SHP77 (cell line): ENCODE results near the gene RBP2.
"Not testable (repeated sequence)": the region's sequence is repeated elsewhere in the genome, so short reads cannot be mapped to it uniquely, and the experiment has no call there.

ENCODE experiments used
- DNase-seq, 2 experiments: peaks; one replicate each; lab custom pipeline; 2025; lab: John Stamatoyannopoulos, UW

Gene RBP2

GRCh38 chr3:139441656-139442055 lies 34.7 kb downstream of the RBP2 start:
- no peak for DNase-seq

GRCh38 chr3:139440639-139441556 lies 35.4 kb downstream of the RBP2 start:
- no peak for DNase-seq

- DNase-seq = no peak
Measured at GRCh38 chr3:139439278-139439677, 37.0 kb downstream of the RBP2 start.

- no peak for DNase-seq
Measured at GRCh38 chr3:139434764-139435307, 41.5 kb downstream of the RBP2 start.

- DNase-seq = no peak
Measured at GRCh38 chr3:139434228-139434627, 42.1 kb downstream of the RBP2 start.

- DNase-seq = no peak
Measured at GRCh38 chr3:139433089-139433488, 43.2 kb downstream of the RBP2 start.

- DNase-seq = no peak
Measured at GRCh38 chr3:139430493-139430892, 45.8 kb downstream of the RBP2 start.

- peak; percentile 60 to 65 for DNase-seq
Measured at GRCh38 chr3:139427283-139428060, 48.8 kb downstream of the RBP2 start.

- DNase-seq = no peak
Measured at GRCh38 chr3:139425745-139426400, 50.4 kb downstream of the RBP2 start.

GRCh38 chr3:139423232-139423631 lies 53.1 kb downstream of the RBP2 start:
- no peak for DNase-seq

GRCh38 chr3:139421460-139421859 lies 54.9 kb downstream of the RBP2 start:
- DNase-seq = no peak

- DNase-seq = no peak
Measured at GRCh38 chr3:139421040-139421439, 55.3 kb downstream of the RBP2 start.

- no peak for DNase-seq
Measured at GRCh38 chr3:139418144-139418543, 58.2 kb downstream of the RBP2 start.

GRCh38 chr3:139416275-139416674 lies 60.0 kb downstream of the RBP2 start:
- no peak for DNase-seq

GRCh38 chr3:139414608-139415224 lies 61.6 kb downstream of the RBP2 start:
- DNase-seq = no peak

GRCh38 chr3:139412891-139413290 lies 63.4 kb downstream of the RBP2 start:
- not testable (repeated sequence) for DNase-seq
